ENCODE data around the gene PRKACB. TPM values are rescaled to one million over a fixed set of nuclear protein-coding genes. Genes with fewer than 3 reads are reported as not detected.
A peak's percentile ranks its signal among the peaks of the same experiment; 100 is the strongest.

PRKACB gene
- total RNA-seq, 1 donor from 2014 or later, result 34.9 TPM

DNA sequence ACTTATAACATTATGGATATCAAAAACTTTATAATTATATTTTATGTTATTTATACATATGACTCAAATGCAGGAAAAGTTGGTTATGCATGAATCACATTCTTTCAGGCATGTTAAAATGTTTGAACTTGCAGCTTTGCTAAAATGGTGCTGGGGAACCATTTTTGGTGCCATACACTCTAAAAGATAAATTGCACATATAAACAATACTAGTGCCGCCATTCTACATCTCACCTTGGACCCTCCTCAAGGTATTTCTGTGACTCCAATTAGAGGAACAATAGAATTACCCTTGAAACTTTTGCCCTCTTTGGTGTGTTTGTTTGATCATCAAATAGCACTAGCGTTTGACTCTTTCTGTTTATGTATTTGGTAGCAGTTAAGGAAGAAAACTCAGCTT, 997 bp downstream of the PRKACB start:
- peaks cover 9% of the 10 kb centered on the region for H3K4me1 ChIP-seq
- no peaks in the 10 kb centered on the region for H3K9me3 ChIP-seq (replicated peaks)
- no peaks in the 10 kb centered on the region for H3K36me3 ChIP-seq
- H3K4me3 ChIP-seq, result peak overlapping the region; percentile 28
- DNase-seq, result no peak
- no peaks in the 10 kb centered on the region for H3K27me3 ChIP-seq (ENCODE audit: low read depth)
- TF ChIP-seq, protein P1, sequence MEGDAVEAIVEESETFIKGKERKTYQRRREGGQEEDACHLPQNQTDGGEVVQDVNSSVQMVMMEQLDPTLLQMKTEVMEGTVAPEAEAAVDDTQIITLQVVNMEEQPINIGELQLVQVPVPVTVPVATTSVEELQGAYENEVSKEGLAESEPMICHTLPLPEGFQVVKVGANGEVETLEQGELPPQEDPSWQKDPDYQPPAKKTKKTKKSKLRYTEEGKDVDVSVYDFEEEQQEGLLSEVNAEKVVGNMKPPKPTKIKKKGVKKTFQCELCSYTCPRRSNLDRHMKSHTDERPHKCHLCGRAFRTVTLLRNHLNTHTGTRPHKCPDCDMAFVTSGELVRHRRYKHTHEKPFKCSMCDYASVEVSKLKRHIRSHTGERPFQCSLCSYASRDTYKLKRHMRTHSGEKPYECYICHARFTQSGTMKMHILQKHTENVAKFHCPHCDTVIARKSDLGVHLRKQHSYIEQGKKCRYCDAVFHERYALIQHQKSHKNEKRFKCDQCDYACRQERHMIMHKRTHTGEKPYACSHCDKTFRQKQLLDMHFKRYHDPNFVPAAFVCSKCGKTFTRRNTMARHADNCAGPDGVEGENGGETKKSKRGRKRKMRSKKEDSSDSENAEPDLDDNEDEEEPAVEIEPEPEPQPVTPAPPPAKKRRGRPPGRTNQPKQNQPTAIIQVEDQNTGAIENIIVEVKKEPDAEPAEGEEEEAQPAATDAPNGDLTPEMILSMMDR (IDR thresholded peaks at IDR 0.05; ENCODE audit: borderline replicate concordance), result no peak
- intact Hi-C loops (cut with micrococcal nuclease), result no loop called here
- no peak overlapping the region for H3K27ac ChIP-seq (replicated peaks)

DNA sequence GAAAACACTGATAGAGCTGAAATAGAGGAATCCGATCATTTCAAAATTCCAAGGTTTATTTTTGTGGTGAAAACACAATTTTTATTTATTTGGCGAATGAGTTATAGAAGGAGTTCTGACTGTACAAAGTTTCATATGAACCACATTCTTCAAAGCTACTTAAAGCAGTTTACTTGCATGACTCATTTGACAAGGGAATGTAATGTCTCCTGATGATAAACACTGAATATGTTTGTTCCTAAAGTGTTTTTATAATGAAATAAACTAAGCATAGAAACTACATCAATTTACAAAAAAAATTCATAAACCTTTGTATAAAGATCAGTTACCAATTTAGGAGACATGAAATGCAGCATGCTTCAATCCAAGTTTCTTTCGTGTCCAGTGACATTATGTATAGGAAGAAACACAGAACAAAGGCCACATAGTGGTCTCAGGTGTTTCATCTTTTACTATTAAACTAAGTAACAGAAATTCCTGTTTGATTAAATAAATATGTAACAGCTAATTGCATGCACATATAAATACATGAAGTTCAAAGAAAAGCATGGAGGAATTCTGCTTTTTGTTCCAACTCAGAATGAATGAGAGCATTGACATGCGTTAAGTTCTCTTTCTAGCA, 2.5 kb downstream of the PRKACB start:
- no peak overlapping the region for H3K27ac ChIP-seq (replicated peaks)
- intact Hi-C loops (cut with micrococcal nuclease), result no loop called here

GRCh38 chr1:84148758-84149157, 4.7 kb downstream of the PRKACB start:
- no peak for DNase-seq
- Histone ChIP-seq H3K9me3 (replicated peaks) (no peaks in the 10 kb centered on the region), H3K27me3 (ENCODE audit: low read depth) (no peaks in the 10 kb centered on the region), H3K27ac (replicated peaks) (no peak overlapping the region), H3K4me1 (peaks cover 6% of the 10 kb centered on the region), H3K36me3 (no peaks in the 10 kb centered on the region), H3K4me3 (no peak overlapping the region)
- intact Hi-C loops (cut with micrococcal nuclease), result no loop called here
- TF ChIP-seq, protein P1 (IDR thresholded peaks at IDR 0.05; ENCODE audit: borderline replicate concordance), result no peak

More for the DNA sequence above, 2.5 kb downstream of the PRKACB start:
- peak overlapping the region; percentile 1 for H3K4me3 ChIP-seq
- H3K36me3 ChIP-seq, result no peaks in the 10 kb centered on the region
- TF ChIP-seq, protein P1 (IDR thresholded peaks at IDR 0.05; ENCODE audit: borderline replicate concordance), result no peak
- DNase-seq, result no peak
- H3K9me3 ChIP-seq (replicated peaks), result no peaks in the 10 kb centered on the region
- H3K27me3 ChIP-seq (ENCODE audit: low read depth), result no peaks in the 10 kb centered on the region
- H3K4me1 ChIP-seq, result peaks cover 9% of the 10 kb centered on the region

GRCh38 chr1:84152649-84153056, 8.6 kb downstream of the PRKACB start:
- Histone ChIP-seq H3K4me1 (peaks cover 5% of the 10 kb centered on the region), H3K9me3 (replicated peaks) (no peaks in the 10 kb centered on the region), H3K27ac (replicated peaks) (no peak overlapping the region), H3K27me3 (ENCODE audit: low read depth) (no peaks in the 10 kb centered on the region), H3K4me3 (no peak overlapping the region), H3K36me3 (no peaks in the 10 kb centered on the region)
- DNase-seq, result no peak
- TF ChIP-seq, protein P1 (IDR thresholded peaks at IDR 0.05; ENCODE audit: borderline replicate concordance), result no peak
- intact Hi-C loops (cut with micrococcal nuclease), result no loop called here

- H3K27me3 ChIP-seq (ENCODE audit: low read depth), result no peaks in the 10 kb centered on the region
- no peak overlapping the region for H3K4me3 ChIP-seq
- intact Hi-C loops (cut with micrococcal nuclease), result no loop called here
- no peak for DNase-seq
- H3K36me3 ChIP-seq, result no peaks in the 10 kb centered on the region
- H3K9me3 ChIP-seq (replicated peaks), result no peaks in the 10 kb centered on the region
- no peak overlapping the region for H3K27ac ChIP-seq (replicated peaks)
- peaks cover 5% of the 10 kb centered on the region for H3K4me1 ChIP-seq
- TF ChIP-seq, protein P1 (IDR thresholded peaks at IDR 0.05; ENCODE audit: borderline replicate concordance), result no peak
These were observed 11.4 kb downstream of the PRKACB start for GRCh38 chr1:84155517-84155916.
